ENCODE results near the gene CBR4.
"Not testable (repeated sequence)": the region's sequence is repeated elsewhere in the genome, so short reads cannot be mapped to it uniquely, and the experiment has no call there.

CBR4 gene

DNA sequence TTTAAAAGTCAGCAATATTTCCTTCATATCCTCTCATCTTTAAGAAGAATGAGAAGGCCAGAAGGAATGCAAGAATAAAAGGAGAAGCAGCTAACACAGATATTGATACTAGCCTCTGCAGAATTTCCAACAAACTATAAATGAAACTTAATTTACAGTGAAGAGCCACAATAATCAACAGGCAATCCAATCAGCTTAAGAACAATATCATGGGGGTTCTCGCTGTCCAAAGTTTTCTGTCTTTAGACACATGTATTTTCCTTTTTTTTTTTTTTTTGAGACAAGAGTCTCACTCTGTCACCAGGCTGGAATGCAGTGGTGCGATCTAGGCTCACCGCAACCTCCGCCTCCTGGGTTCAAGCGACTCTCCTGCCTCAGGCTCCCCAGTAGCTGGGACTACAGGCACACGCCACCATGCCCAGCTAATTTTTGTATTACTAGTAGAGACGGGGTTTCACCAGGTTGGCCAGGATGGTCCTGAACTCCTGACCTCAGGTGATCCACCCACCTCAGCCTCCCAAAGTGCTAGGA, 17.0 kb downstream of the CBR4 start:
- peak; percentile 37 for DNase-seq

DNA sequence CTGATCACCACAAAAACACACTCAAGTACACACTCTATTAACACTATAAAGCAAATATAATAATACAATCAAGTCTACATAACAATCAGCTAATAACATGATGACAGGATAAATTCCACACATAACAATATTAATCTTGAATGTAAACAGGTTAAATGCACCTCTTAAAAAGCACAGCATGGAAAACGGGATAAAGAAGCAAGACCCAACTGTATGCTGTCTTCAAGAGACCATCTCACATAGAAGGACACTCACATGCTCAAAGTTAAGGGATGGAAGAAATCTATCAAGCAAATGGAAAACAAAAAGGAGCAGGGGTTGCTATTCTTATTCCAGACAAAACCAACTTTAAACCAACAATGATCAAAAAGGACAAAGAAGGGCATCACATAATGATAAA, 28.1 kb downstream of the CBR4 start:
- DNase-seq = no peak

DNA sequence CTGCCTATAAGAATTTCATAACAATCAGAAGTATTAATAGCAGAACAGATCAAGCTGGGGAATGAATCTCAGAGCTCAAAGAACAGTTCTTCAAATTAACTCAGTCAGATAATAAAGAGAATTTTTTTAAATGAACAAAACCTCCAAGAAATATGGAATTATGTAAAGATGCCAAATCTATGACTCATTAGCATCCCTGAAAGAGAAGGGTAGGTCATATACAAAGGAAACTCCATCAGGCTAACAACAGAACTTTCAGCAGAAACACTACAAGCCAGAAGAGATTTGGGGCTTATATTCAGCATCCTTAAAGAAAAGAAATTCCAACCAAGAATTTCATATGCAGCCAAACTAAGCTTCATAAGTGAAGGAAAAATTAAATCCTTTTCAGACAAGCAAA, 28.6 kb downstream of the CBR4 start:
- DNase-seq = peak; percentile 69

DNA sequence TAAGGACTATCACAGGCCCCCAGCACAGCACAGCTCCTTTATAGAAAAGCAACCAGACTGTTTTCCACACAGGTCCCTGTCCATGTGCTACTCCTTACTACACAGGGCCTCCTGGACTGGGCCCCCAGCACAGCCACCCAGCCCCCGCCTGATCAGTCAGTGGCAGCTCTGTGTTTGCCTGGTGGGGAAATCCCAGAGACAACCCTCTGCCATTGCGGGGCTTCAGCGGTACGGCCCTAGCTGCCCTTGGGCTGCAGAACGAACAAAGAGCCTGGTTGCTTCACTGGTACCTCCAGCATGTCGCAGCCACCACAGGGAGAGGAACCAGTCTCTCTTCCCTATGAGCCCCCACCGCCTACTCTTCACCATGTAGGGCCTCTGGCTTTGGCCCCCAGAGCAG, 30.7 kb downstream of the CBR4 start:
- no peak for DNase-seq

DNA sequence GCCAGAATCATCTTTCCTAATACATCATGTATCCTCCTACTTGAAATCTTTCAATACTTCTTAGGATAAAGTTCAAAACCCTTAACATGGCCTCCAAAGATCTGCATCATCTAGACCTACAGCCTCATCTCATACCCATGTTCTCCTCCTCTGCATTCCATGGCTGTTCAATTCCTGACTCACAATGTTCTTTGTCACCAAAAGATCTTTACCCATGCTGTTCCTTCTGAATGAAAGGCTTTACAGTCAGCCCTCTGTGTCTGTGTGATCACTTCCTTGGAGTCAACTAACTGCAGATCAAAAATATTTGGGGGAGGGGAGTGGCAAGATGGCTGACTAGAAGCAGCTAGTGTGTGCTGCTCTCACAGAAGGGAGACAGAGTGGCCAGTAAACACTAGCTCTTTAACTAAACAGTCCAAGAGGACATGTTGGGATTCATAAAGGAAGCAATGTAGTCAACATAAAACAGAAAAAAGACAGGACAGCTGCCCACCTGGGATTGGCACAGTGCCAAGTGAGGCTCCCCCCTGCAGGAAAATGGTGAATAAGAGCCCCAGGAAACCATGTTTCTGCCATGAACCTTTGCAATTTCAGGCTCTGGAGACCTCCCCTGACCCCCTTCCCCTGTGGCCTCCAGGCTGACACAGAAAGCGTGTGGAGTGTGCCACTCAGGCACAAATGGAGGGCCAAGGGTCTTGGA, 31.9 kb downstream of the CBR4 start:
- peak; percentile 86 for DNase-seq

DNA sequence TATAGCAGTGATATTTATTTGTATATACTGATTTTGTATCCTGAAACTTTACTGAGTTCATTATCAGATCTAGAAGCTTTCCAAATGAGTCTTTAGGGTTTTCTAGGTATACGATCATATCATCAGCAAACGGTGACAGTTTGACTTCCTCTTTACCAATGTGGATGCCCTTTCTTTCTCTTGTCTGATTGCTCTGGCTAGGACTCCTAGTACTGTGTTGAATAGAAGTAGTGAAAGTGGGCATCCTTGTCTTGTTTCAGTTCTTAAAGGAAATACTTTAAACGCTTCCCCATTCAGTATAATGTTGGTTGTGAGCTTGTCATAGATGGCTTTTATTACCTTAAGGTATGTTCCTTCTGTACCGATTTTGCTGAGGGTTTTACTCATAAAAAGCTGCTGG, 37.5 kb downstream of the CBR4 start:
- DNase-seq = no peak

DNA sequence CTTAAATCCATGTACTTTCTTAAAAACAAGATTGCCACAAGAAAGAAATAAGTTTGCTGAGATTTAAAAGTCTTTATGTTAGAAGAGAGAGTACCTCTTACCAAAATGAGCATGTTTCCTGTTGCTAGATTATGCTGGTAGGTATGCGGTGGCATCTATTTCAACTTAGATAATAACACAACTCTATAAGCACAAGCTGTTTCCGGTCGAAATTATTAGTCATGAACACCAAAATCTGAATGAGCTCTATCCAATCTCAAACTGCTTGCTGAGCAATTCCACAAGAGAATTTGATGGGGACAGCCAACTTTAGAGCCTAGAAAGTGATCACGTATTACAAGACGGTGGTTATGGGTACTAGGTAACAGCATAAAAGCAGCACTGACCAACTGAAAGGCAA, 49.3 kb downstream of the CBR4 start:
- no peak for DNase-seq

DNA sequence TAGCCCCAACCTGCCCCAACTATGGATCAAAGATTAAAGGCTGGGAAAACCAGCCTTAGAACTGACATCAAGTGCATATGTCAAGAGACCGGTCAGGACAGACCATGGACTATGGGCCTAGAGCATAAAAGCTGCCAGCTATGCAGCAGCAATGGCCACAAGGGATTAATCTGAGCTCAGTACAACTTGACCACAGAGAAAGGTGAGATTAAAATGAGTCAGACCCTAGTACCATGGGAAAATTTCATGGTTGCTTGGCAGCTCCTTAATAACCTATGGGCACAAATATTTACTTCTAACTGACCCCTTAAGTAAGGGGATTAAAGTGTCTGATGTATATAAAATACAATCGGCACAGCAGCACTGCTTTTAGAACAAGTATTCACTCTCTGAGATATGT, 54.4 kb downstream of the CBR4 start:
- no peak for DNase-seq

DNA sequence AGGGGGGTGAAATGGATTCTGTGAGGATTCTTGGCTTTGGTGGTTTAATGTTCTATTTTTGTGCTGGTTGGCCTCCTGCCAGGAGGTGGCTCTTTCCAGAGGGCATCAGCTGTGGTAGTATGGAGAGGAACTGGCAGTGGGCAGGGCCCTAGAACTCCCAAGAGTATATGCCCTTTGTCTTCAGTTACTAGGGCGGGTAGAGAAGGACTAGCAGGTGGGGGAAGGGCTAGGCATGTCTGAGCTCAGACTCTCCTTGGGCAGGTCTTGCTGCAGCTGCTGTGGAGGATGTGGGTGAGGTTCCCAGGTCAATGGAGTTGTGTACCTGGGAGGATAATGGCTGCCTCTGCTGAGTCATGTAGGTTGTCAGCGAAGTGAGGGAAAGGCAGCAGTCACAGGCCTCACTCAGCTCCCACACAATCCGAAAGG, 57.2 kb downstream of the CBR4 start:
- DNase-seq = not testable (repeated sequence)

DNA sequence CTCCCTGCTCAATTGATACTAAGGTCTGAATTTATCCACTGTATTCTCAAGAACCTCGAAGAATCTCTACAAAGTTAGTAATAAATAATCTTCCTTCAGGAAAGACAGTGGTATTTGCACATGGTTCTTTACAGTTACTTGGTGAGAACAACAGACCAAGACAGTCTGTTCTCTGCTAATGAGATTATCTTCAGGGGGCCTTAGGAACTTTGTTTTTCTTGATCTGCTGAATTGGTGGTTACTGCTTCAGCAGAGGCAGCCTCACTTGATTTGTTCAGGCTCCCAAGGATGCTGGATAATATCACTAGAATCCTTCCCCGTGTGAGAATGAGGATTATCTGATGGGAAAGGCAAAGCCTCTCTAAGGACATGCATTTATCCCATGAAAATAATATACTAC, 64.8 kb downstream of the CBR4 start:
- DNase-seq = no peak

DNA sequence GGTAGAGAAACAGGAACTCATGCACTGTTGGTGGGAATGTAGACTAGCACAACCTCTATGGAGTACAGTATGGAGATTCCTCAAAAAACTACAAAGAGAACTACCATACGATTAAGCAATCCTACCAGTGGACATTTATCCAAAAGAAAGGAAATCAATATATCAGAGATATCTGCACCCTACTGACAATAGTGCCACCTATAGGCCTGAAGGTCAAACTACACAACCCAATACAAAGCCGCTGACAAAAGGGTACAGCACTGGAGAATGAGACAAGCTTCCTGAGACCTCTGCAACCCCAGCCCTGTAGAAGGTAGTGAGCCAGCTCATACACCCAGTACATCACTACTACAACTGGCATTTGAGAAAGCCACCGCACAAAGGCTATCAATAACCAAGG, 67.1 kb downstream of the CBR4 start:
- DNase-seq = no peak

Measured in fibroblast of skin of back (primary cell).